Hepatocyte (in vitro differentiated cells): ENCODE measurements around the gene LMOD1. TPM values are rescaled to one million over a fixed set of nuclear protein-coding genes. Genes with fewer than 3 reads are reported as not detected.

Source experiments
- DNase-seq: peaks from one replicate; pipeline ENCODE4 v3.0.0-alpha.2; 2016; ENCODE audit warnings: low spot score
- H2AFZ ChIP-seq: fragments of 200-600 bp; sonication (generic); 2 replicates; pipeline ENCODE4 v1.6.0; 2016; ENCODE audit warnings: antibody characterized with exemption, mild to moderate bottlenecking
- H3K27ac ChIP-seq: fragments of 200-600 bp; sonication (generic); 2 replicates; pipeline ENCODE4 v1.5.1; 2016; ENCODE audit warnings: mild to moderate bottlenecking
- H3K27me3 ChIP-seq: fragments of 200-600 bp; sonication (generic); 2 replicates; pipeline ENCODE4 v1.6.1; 2016
- H3K36me3 ChIP-seq: fragments of 200-600 bp; sonication (generic); replicated peaks from 2 replicates; pipeline ENCODE4 v1.5.1; 2016; ENCODE audit warnings: low read depth; ENCODE audit not compliant: insufficient read depth
- H3K4me1 ChIP-seq: fragments of 200-600 bp; sonication (generic); 2 replicates; pipeline ENCODE4 v1.5.1; 2016; ENCODE audit warnings: mild to moderate bottlenecking, moderate library complexity; ENCODE audit not compliant: insufficient read depth
- H3K4me2 ChIP-seq: fragments of 200-600 bp; sonication (generic); 2 replicates; pipeline ENCODE4 v1.6.0; 2016
- H3K4me3 ChIP-seq: fragments of 200-600 bp; sonication (generic); 2 replicates; pipeline ENCODE4 v1.5.1; 2016; ENCODE audit warnings: mild to moderate bottlenecking
- H3K79me2 ChIP-seq: fragments of 200-600 bp; sonication (generic); 2 replicates; pipeline ENCODE4 v1.6.0; 2017; ENCODE audit warnings: mild to moderate bottlenecking
- H3K9me2 ChIP-seq: fragments of 200-600 bp; sonication (generic); replicated peaks from 2 replicates; pipeline ENCODE4 v1.6.0; 2017; ENCODE audit warnings: mild to moderate bottlenecking; ENCODE audit not compliant: insufficient read depth
- H3K9me3 ChIP-seq: fragments of 200-600 bp; sonication (generic); 2 replicates; pipeline ENCODE4 v1.5.1; 2016; ENCODE audit warnings: low read depth, mild to moderate bottlenecking
- H4K20me1 ChIP-seq: fragments of 200-600 bp; sonication (generic); 2 replicates; pipeline ENCODE4 v1.6.0; 2016; ENCODE audit warnings: mild to moderate bottlenecking; ENCODE audit not compliant: insufficient read depth, poor library complexity, severe bottlenecking
- EZH2 ChIP-seq: fragments of 200-600 bp; sonication (generic); IDR thresholded peaks from 2 replicates; pipeline ENCODE4 v1.6.1; 2016; ENCODE audit warnings: antibody characterized with exemption, mild to moderate bottlenecking, borderline replicate concordance
- EZH2phosphoT487 ChIP-seq: fragments of 200-600 bp; sonication (generic); IDR thresholded peaks from one replicate; pipeline ENCODE4 v1.6.1; 2018; ENCODE audit warnings: antibody characterized with exemption, mild to moderate bottlenecking, low read depth, moderate library complexity; ENCODE audit not compliant: unreplicated experiment, severe bottlenecking
- WGBS: methylation state at CpG from one replicate; pipeline ENCODE4 v1.1.6; 2016; ENCODE audit warnings: low lambda C conversion rate; ENCODE audit errors: missing lambda C conversion rate; 5-methylcytosine and 5-hydroxymethylcytosine counted together
- polyA plus RNA-seq: library from polyadenylated mRNA; unstranded; fragments of >200 nt; fragmentation: Nextera tagmentation; extraction: Ambion mirVana; gene quantifications from 2 replicates; pipeline ENCODE4 v1.2.1, GENCODE V29; 2016
- total RNA-seq: library from RNA; depleted of rRNA; stranded (reverse); fragments of >200 nt; gene quantifications from 2 replicates; pipeline ENCODE4 v1.2.3, GENCODE V29; 2014
- TF ChIP-seq, protein P1 (sequence below): fragments of 200-600 bp; sonication (generic); IDR thresholded peaks from 2 replicates; pipeline ENCODE4 v1.5.1; 2016; ENCODE audit warnings: antibody characterized with exemption, mild to moderate bottlenecking; ENCODE audit not compliant: poor library complexity

LMOD1 gene
- total and polyA plus RNA-seq, 2 experiments from 2014 or later = 6.4 to 8.7 TPM

DNA sequence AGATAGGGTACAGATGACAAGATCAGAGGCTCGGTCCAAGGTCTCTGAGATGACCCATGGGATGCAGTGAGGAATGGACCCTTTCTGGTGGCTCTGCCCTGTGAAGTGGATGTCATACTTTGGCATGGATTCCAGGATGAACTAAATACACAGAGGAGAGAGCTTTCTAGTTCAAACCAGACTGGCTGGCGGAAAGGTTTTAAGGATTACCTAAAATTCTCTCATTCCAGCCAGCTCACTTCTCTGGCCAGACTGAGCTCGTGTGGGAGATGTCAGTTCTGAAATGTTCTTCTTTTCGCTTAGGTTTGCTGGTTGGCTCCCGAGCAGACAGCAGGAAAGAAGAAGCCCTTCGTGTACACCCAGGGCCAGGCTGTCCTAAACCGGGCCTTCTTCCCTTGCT is 42.3 kb upstream of the LMOD1 start:
- H2AFZ ChIP-seq = no peak overlapping the region
- TF ChIP-seq, protein P1, sequence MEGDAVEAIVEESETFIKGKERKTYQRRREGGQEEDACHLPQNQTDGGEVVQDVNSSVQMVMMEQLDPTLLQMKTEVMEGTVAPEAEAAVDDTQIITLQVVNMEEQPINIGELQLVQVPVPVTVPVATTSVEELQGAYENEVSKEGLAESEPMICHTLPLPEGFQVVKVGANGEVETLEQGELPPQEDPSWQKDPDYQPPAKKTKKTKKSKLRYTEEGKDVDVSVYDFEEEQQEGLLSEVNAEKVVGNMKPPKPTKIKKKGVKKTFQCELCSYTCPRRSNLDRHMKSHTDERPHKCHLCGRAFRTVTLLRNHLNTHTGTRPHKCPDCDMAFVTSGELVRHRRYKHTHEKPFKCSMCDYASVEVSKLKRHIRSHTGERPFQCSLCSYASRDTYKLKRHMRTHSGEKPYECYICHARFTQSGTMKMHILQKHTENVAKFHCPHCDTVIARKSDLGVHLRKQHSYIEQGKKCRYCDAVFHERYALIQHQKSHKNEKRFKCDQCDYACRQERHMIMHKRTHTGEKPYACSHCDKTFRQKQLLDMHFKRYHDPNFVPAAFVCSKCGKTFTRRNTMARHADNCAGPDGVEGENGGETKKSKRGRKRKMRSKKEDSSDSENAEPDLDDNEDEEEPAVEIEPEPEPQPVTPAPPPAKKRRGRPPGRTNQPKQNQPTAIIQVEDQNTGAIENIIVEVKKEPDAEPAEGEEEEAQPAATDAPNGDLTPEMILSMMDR = no peak
- TF ChIP-seq EZH2phosphoT487 = no peak
- no peak for TF ChIP-seq EZH2
- H3K27me3 ChIP-seq = no peaks in the 10 kb centered on the region
- H3K79me2 ChIP-seq = peaks cover 52% of the 10 kb centered on the region
- H3K9me3 ChIP-seq = no peaks in the 10 kb centered on the region
- no peak overlapping the region for H3K4me2 ChIP-seq
- no peak for DNase-seq
- peaks cover 4% of the 10 kb centered on the region for H3K36me3 ChIP-seq
- no peaks in the 10 kb centered on the region for H3K9me2 ChIP-seq
- H3K4me1 ChIP-seq = peaks cover 9% of the 10 kb centered on the region
- no peak overlapping the region for H3K27ac ChIP-seq
- peaks cover 25% of the 10 kb centered on the region for H4K20me1 ChIP-seq
- H3K4me3 ChIP-seq = no peak overlapping the region
- 83% methylated on average over 7 of the region's 7 CpGs for WGBS

DNA sequence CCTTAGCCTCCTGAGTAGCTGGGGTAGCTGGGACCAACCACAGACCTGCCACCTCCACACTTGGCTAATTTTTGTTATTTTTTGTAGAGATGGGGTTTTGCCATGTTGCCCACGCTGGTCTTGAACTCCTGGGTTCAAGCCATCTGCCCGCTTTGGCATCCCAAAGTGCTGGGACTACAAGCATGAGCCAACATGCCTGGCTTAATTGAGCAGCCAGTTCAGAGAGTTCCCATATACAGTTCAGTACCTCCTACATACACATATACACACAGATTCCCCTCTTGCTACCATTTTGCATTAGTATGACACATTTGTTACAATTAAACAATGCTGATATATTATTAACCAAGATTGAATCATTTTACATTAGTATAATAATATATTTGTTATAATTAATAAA is 39.0 kb upstream of the LMOD1 start:
- WGBS = 64% methylated on average over 2 of the region's 2 CpGs
- Histone ChIP-seq H3K4me2 (no peak overlapping the region), H3K9me3 (no peaks in the 10 kb centered on the region), H3K9me2 (no peaks in the 10 kb centered on the region), H3K4me3 (no peak overlapping the region), H4K20me1 (peaks cover 25% of the 10 kb centered on the region), H3K27me3 (no peaks in the 10 kb centered on the region), H3K79me2 (peaks cover 53% of the 10 kb centered on the region), H3K4me1 (peaks cover 9% of the 10 kb centered on the region), H3K36me3 (no peaks in the 10 kb centered on the region), H2AFZ (no peak overlapping the region), H3K27ac (no peak overlapping the region)
- TF ChIP-seq EZH2 = no peak
- TF ChIP-seq, protein P1 = no peak
- DNase-seq = no peak

DNA sequence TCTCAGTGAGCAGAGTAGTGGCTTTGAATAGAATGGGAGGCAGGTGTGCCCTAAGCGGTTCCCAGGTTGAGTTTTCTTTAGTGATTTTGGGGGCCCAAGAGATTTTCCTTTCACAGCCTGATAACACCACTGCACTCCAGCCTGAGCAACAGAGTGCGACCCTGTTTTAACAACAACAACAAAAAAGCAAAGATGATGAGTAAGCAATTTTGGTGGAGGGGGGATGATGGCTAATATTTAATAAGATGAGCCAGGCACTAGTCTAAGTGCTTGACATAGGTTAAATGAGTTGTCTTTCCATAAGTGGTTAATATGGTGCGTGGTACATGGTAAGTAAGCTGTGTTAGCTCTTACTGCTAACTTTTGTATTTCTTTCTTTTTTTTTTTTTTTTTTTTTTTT is 38.1 kb upstream of the LMOD1 start:
- TF ChIP-seq EZH2 = no peak
- TF ChIP-seq EZH2phosphoT487 = no peak
- TF ChIP-seq, protein P1 = no peak
- Histone ChIP-seq H4K20me1 (peaks cover 25% of the 10 kb centered on the region), H2AFZ (no peak overlapping the region), H3K9me3 (no peaks in the 10 kb centered on the region), H3K4me2 (peak overlapping the region; percentile 84), H3K4me3 (no peak overlapping the region), H3K4me1 (peaks cover 9% of the 10 kb centered on the region), H3K79me2 (peaks cover 53% of the 10 kb centered on the region), H3K36me3 (no peaks in the 10 kb centered on the region), H3K27ac (no peak overlapping the region), H3K9me2 (no peaks in the 10 kb centered on the region), H3K27me3 (no peaks in the 10 kb centered on the region)
- DNase-seq = no peak
- 94% methylated on average over 3 of the region's 3 CpGs for WGBS

DNA sequence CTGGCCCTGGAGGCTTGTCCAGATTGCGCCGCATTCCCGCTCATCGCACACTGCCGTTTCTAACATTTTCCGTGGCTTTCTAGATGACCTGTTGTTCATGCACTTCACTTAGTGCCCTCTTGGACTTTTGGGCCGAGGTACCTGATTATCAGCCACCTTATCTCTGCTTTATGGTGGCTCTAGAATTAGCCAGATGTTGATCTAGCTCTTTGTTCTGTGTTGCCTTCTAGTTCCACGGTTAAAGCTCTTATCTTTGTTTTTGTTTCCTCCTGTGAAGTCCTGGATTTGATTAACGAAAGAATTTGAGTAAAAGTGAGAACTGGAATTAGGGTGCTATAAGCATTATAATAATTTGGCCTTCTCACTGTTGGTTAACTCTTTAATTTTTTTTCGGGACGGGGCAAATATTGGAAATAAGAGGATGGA is 37.0 kb upstream of the LMOD1 start:
- Histone ChIP-seq H3K27ac (peak overlapping the region; percentile 91), H3K4me1 (peaks cover 9% of the 10 kb centered on the region), H3K36me3 (no peaks in the 10 kb centered on the region), H3K4me2 (peak overlapping the region; percentile 84), H2AFZ (peak overlapping the region; percentile 14), H4K20me1 (peaks cover 19% of the 10 kb centered on the region), H3K4me3 (peak overlapping the region; percentile 99), H3K9me2 (no peaks in the 10 kb centered on the region), H3K27me3 (no peaks in the 10 kb centered on the region), H3K9me3 (no peaks in the 10 kb centered on the region), H3K79me2 (peaks cover 48% of the 10 kb centered on the region)
- WGBS = 7% methylated on average over 11 of the region's 11 CpGs
- TF ChIP-seq, protein P1 = no peak
- no peak for TF ChIP-seq EZH2
- no peak for TF ChIP-seq EZH2phosphoT487
- no peak for DNase-seq
